Measurements from ENCODE around the gene RAB6B. TPM values are rescaled to one million over a fixed set of nuclear protein-coding genes. Genes with fewer than 3 reads are reported as not detected.

Gene RAB6B
- total RNA-seq, 1 donor from 2014 or later: 11.3 TPM

DNA sequence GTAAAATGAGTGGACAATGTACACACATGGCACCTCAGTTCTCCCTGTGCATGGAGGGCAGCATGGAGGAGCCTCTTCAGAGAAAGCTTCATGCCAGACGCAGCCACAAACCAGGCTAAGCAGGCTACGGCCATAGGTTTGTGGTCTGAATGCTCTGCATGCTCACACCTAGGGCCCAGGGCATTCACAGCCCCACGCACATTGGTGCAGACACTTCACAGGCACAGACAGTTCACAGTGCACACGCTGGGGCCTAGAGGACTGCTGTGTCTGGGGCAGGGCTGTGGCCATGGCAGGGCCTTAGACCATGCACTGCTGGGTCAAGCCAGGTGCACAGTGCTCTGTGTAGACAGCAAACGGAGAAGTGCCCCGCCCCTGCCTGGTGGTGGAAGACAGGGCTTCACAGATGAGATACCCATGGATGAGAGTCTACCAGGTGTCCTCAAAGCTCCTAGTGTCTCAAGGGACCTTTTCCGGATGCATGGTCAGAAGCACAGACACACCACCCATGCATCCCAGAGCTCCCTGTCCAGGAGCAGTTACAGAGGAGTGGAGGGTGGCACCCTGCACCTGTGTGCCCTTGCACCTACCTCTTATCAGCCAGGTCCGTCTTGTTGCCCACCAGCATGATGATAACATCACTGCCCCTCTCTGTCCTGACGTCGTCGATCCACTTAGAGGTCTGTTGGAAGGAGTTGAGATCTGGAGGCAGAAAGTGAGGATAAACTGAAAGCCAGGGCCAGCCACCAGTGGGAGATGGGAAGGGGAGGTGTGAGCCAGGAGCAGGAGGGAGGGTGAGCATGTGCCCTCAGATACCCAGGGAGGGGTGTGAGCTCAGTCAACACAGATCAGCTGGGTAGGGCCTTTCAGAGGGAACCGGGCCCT, 56.5 kb downstream of the RAB6B start:
- peaks cover 9% of the 10 kb centered on the region for H3K4me1 Mint-ChIP-seq (ENCODE audit: unreplicated experiment)
- H3K9me3 Mint-ChIP-seq (ENCODE audit: unreplicated experiment): no peaks in the 10 kb centered on the region
- no peak overlapping the region for H3K27ac Mint-ChIP-seq (ENCODE audit: unreplicated experiment)
- peak; percentile 77 for DNase-seq (ENCODE audit: extremely low spot score, unreplicated experiment)
- no peaks in the 10 kb centered on the region for H3K36me3 Mint-ChIP-seq (ENCODE audit: unreplicated experiment)
- H3K4me3 Mint-ChIP-seq (ENCODE audit: unreplicated experiment): no peak overlapping the region
- TF ChIP-seq, protein P1, sequence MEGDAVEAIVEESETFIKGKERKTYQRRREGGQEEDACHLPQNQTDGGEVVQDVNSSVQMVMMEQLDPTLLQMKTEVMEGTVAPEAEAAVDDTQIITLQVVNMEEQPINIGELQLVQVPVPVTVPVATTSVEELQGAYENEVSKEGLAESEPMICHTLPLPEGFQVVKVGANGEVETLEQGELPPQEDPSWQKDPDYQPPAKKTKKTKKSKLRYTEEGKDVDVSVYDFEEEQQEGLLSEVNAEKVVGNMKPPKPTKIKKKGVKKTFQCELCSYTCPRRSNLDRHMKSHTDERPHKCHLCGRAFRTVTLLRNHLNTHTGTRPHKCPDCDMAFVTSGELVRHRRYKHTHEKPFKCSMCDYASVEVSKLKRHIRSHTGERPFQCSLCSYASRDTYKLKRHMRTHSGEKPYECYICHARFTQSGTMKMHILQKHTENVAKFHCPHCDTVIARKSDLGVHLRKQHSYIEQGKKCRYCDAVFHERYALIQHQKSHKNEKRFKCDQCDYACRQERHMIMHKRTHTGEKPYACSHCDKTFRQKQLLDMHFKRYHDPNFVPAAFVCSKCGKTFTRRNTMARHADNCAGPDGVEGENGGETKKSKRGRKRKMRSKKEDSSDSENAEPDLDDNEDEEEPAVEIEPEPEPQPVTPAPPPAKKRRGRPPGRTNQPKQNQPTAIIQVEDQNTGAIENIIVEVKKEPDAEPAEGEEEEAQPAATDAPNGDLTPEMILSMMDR (IDR thresholded peaks at IDR 0.05): no peak
- no peaks in the 10 kb centered on the region for H3K27me3 Mint-ChIP-seq (ENCODE audit: unreplicated experiment)

- H3K4me3 Mint-ChIP-seq (ENCODE audit: unreplicated experiment): no peak overlapping the region
Observed at GRCh38 chr3:133838296-133838789, 57.3 kb downstream of the RAB6B start.

GRCh38 chr3:133837487-133838295, 58.0 kb downstream of the RAB6B start:
- Mint-ChIP-seq H3K4me1 (ENCODE audit: unreplicated experiment) (no peaks in the 10 kb centered on the region), H3K27me3 (ENCODE audit: unreplicated experiment) (no peaks in the 10 kb centered on the region), H3K36me3 (ENCODE audit: unreplicated experiment) (no peaks in the 10 kb centered on the region), H3K9me3 (ENCODE audit: unreplicated experiment) (no peaks in the 10 kb centered on the region), H3K4me3 (ENCODE audit: unreplicated experiment) (no peak overlapping the region), H3K27ac (ENCODE audit: unreplicated experiment) (no peak overlapping the region)
- TF ChIP-seq, protein P1 (IDR thresholded peaks at IDR 0.05): no peak
- peak; percentile 74 for DNase-seq (ENCODE audit: extremely low spot score, unreplicated experiment)

More at GRCh38 chr3:133838296-133838789, 57.3 kb downstream of the RAB6B start:
- Mint-ChIP-seq H3K27me3 (ENCODE audit: unreplicated experiment) (no peaks in the 10 kb centered on the region), H3K4me1 (ENCODE audit: unreplicated experiment) (peaks cover under 1% of the 10 kb centered on the region), H3K9me3 (ENCODE audit: unreplicated experiment) (no peaks in the 10 kb centered on the region), H3K27ac (ENCODE audit: unreplicated experiment) (no peak overlapping the region), H3K36me3 (ENCODE audit: unreplicated experiment) (no peaks in the 10 kb centered on the region)
- TF ChIP-seq, protein P1 (IDR thresholded peaks at IDR 0.05): no peak
- DNase-seq (ENCODE audit: extremely low spot score, unreplicated experiment): peak; percentile 75

- H3K27me3 Mint-ChIP-seq (ENCODE audit: unreplicated experiment): no peaks in the 10 kb centered on the region
- H3K4me3 Mint-ChIP-seq (ENCODE audit: unreplicated experiment): no peak overlapping the region
- peak; percentile 72 for DNase-seq (ENCODE audit: extremely low spot score, unreplicated experiment)
- no peaks in the 10 kb centered on the region for H3K9me3 Mint-ChIP-seq (ENCODE audit: unreplicated experiment)
- no peaks in the 10 kb centered on the region for H3K36me3 Mint-ChIP-seq (ENCODE audit: unreplicated experiment)
- TF ChIP-seq, protein P1 (IDR thresholded peaks at IDR 0.05): no peak
- no peaks in the 10 kb centered on the region for H3K4me1 Mint-ChIP-seq (ENCODE audit: unreplicated experiment)
- H3K27ac Mint-ChIP-seq (ENCODE audit: unreplicated experiment): no peak overlapping the region
Observed at GRCh38 chr3:133836497-133837158, 59.1 kb downstream of the RAB6B start.

Measured in osteocyte (in vitro differentiated cells).